Transverse colon (tissue), 1 donor: Measurements from ENCODE around the gene SHISA9.

Experiments
- EP300 ChIP-seq: sonication (generic); formaldehyde crosslinking; IDR thresholded peaks from one replicate; pipeline ENCODE4 v1.6.1; 2017; ENCODE audit warnings: antibody characterized with exemption, low read depth
- POLR2A ChIP-seq: fragments of 450-650 bp; IDR thresholded peaks from one replicate; pipeline ENCODE4 v1.6.1; 2016; ENCODE audit warnings: antibody characterized with exemption, mild to moderate bottlenecking, moderate library complexity

DNA sequence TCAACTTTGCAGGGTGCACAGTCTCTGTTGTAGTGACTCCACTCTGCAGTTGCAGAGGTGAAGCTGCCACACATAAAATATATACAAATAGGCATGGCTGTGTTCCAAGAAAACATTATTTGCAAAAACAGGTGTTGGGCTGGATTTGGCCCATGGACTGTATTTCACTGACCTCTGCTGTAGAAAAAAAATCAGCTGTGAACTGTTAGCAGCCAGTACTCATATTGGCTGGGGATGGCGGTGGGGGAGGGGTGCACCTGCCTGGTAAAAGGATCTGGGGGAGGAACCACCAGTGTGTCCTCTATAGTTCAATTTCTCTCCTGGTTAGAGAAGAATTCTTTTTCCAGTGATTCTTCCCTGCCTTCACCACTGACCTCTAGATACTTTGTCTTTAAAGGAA is 50.0 kb downstream of the SHISA9 start:
- TF ChIP-seq POLR2A (no peak), EP300 (no peak)
